SK-N-SH treated with all-trans-retinoic acid at 6 μM for 48 hours (cell line): Measurements from ENCODE around the gene SPEM1.

Experiments used
- ATAC-seq: fragments of 200-7000 bp; cut with Tn5 transposase; 3 replicates; pipeline ENCODE4 v1.9.1; 2020; ENCODE audit warnings: mild to moderate bottlenecking, moderate library complexity
- ARNTL ChIP-seq: fragments of 450-650 bp; formaldehyde crosslinking; IDR thresholded peaks from 2 replicates; pipeline ENCODE4 v1.5.0; 2020; ENCODE audit warnings: low read depth, mild to moderate bottlenecking, moderate library complexity, borderline replicate concordance
- BACH2 ChIP-seq: fragments of 250-450 bp; sonication (Bioruptor Pico); IDR thresholded peaks from 2 replicates; pipeline ENCODE4 v1.9.0; 2021; ENCODE audit warnings: mild to moderate bottlenecking, borderline replicate concordance
- CSDC2 ChIP-seq: fragments of 250-450 bp; sonication (Bioruptor Pico); IDR thresholded peaks from 2 replicates; pipeline ENCODE4 v1.5.0; 2020; ENCODE audit warnings: mild to moderate bottlenecking, moderate library complexity
- ESRRG ChIP-seq: fragments of 250-450 bp; sonication (Bioruptor Pico); IDR thresholded peaks from 2 replicates; pipeline ENCODE4 v1.6.1; 2021; ENCODE audit warnings: mild to moderate bottlenecking
- ISL1 ChIP-seq: fragments of 250-450 bp; sonication (Bioruptor Pico); IDR thresholded peaks from 2 replicates; pipeline ENCODE4 v2.1.2; 2022; ENCODE audit warnings: mild to moderate bottlenecking, moderate library complexity
- PATZ1 ChIP-seq: fragments of 250-450 bp; sonication (Bioruptor Pico); IDR thresholded peaks from 2 replicates; pipeline ENCODE4 v1.8.0; 2020; ENCODE audit warnings: mild to moderate bottlenecking, moderate library complexity, borderline replicate concordance
- POU6F1 ChIP-seq: fragments of 250-450 bp; sonication (Bioruptor Pico); IDR thresholded peaks from 2 replicates; pipeline ENCODE4 v1.8.0; 2021; ENCODE audit warnings: low read depth, mild to moderate bottlenecking, moderate library complexity, borderline replicate concordance
- PPARA ChIP-seq: fragments of 250-450 bp; sonication (Bioruptor Pico); IDR thresholded peaks from 2 replicates; pipeline ENCODE4 v1.5.0; 2020; ENCODE audit warnings: mild to moderate bottlenecking, borderline replicate concordance
- RARB ChIP-seq: fragments of 250-450 bp; sonication (Bioruptor Pico); IDR thresholded peaks from 2 replicates; pipeline ENCODE4 v1.8.0; 2021; ENCODE audit warnings: mild to moderate bottlenecking, moderate library complexity
- SNAI2 ChIP-seq: fragments of 250-450 bp; sonication (Bioruptor Pico); IDR thresholded peaks from 2 replicates; pipeline ENCODE4 v1.5.0; 2020; ENCODE audit warnings: mild to moderate bottlenecking, moderate library complexity
- TCF4 ChIP-seq: fragments of 250-450 bp; sonication (Bioruptor Pico); IDR thresholded peaks from 2 replicates; pipeline ENCODE4 v1.8.0; 2021; ENCODE audit warnings: mild to moderate bottlenecking, moderate library complexity, borderline replicate concordance
- TOX ChIP-seq: fragments of 250-450 bp; sonication (Bioruptor Pico); IDR thresholded peaks from 2 replicates; pipeline ENCODE4 v1.8.0; 2021; ENCODE audit warnings: mild to moderate bottlenecking, moderate library complexity, borderline replicate concordance
- TSHZ2 ChIP-seq: fragments of 250-450 bp; sonication (Bioruptor Pico); IDR thresholded peaks from 2 replicates; pipeline ENCODE4 v1.5.0; 2020; ENCODE audit warnings: mild to moderate bottlenecking, moderate library complexity
- ZC3H10 ChIP-seq: fragments of 250-450 bp; sonication (Bioruptor Pico); IDR thresholded peaks from 2 replicates; pipeline ENCODE4 v1.5.1; 2021; ENCODE audit warnings: mild to moderate bottlenecking, moderate library complexity
- ZFP3 ChIP-seq: fragments of 250-450 bp; sonication (Bioruptor Pico); IDR thresholded peaks from 2 replicates; pipeline ENCODE4 v1.5.0; 2020; ENCODE audit warnings: mild to moderate bottlenecking, moderate library complexity
- ZNF565 ChIP-seq: fragments of 450-650 bp; formaldehyde crosslinking; conservative IDR thresholded peaks from 2 replicates; pipeline ENCODE4 v1.5.0; 2020; ENCODE audit warnings: low read depth, mild to moderate bottlenecking, moderate library complexity
- ZNF70 ChIP-seq: fragments of 450-650 bp; formaldehyde crosslinking; IDR thresholded peaks from 2 replicates; pipeline ENCODE4 v1.5.0; 2020; ENCODE audit warnings: mild to moderate bottlenecking, moderate library complexity
- ZNF8 ChIP-seq: fragments of 450-650 bp; formaldehyde crosslinking; IDR thresholded peaks from 2 replicates; pipeline ENCODE4 v1.5.0; 2020; ENCODE audit warnings: mild to moderate bottlenecking, moderate library complexity

Gene SPEM1

GRCh38 chr17:7413346-7413985 lies 6.7 kb upstream of the SPEM1 start:
- no peak; the same call in 2 of the 3 replicates for ATAC-seq
- no peak for TF ChIP-seq TCF4 (CRISPR knock-in tag)

- no peak for TF ChIP-seq BACH2 (CRISPR knock-in tag)
- TF ChIP-seq TSHZ2: no peak
- TF ChIP-seq PATZ1: no peak
- no peak for ATAC-seq
These were observed 5.3 kb upstream of the SPEM1 start for GRCh38 chr17:7414837-7415236.

GRCh38 chr17:7415784-7416183 lies 4.3 kb upstream of the SPEM1 start:
- TF ChIP-seq ZFP3 (no peak), ZNF565 (CRISPR knock-in tag) (no peak), ARNTL (CRISPR knock-in tag) (no peak), TOX (CRISPR knock-in tag) (no peak), BACH2 (CRISPR knock-in tag) (no peak), PPARA (CRISPR knock-in tag) (no peak), SNAI2 (no peak), RARB (no peak), POU6F1 (CRISPR knock-in tag) (no peak), ISL1 (CRISPR knock-in tag) (no peak), CSDC2 (CRISPR knock-in tag) (no peak), ESRRG (CRISPR knock-in tag) (no peak), PATZ1 (no peak), TCF4 (CRISPR knock-in tag) (no peak)
- no peak for ATAC-seq

GRCh38 chr17:7416323-7416722 lies 3.8 kb upstream of the SPEM1 start:
- TF ChIP-seq ZNF8 (CRISPR knock-in tag): no peak
- no peak for TF ChIP-seq POU6F1 (CRISPR knock-in tag)
- TF ChIP-seq PATZ1: no peak
- no peak for TF ChIP-seq ZC3H10 (CRISPR knock-in tag)
- TF ChIP-seq ZNF70 (CRISPR knock-in tag): no peak
- no peak for TF ChIP-seq CSDC2 (CRISPR knock-in tag)
- ATAC-seq: no peak
